Adrenal gland (tissue), 12 donors: Measurements from ENCODE around the gene SDHAF2. TPM values are rescaled to one million over a fixed set of nuclear protein-coding genes. Genes with fewer than 3 reads are reported as not detected.
"Not testable (repeated sequence)": the region's sequence is repeated elsewhere in the genome, so short reads cannot be mapped to it uniquely, and the experiment has no call there.

ENCODE experiments used
- DNase-seq, 7 donors: peaks; one replicate each; pipeline ENCODE4 v3.0.0-alpha.2; 2019 to 2020
- H3K27ac ChIP-seq, 5 donors: fragments of 200-600 bp; sonication (generic) in 4 of 5; 1 replicate in 3 of 5; 2 replicates in 2 of 5; pipeline versions ENCODE4 v1.5.1 to v1.8.0; 2016 to 2020; ENCODE audit warnings: mild to moderate bottlenecking in 1 of 5
- H3K27me3 ChIP-seq: fragments of 200-600 bp; 2 replicates; pipeline ENCODE4 v1.8.0; 2021
- H3K36me3 ChIP-seq, 2 donors: fragments of 200-600 bp; replicated peaks in 1 of 2; 1 replicate in 1 of 2; 2 replicates in 1 of 2; pipeline versions ENCODE4 v1.5.1 to v1.8.0; 2018 to 2022
- H3K4me1 ChIP-seq, 2 donors: fragments of 200-600 bp; replicated peaks in 1 of 2; 1 replicate in 1 of 2; 2 replicates in 1 of 2; pipeline versions ENCODE4 v1.5.1 to v1.8.0; 2018 to 2021
- H3K4me3 ChIP-seq, 4 donors: fragments of 200-600 bp; sonication (generic) in 3 of 4; one replicate each; pipeline ENCODE4 v1.5.1; 2016 to 2018
- H3K9me3 ChIP-seq, 3 donors: fragments of 200-600 bp; sonication (generic) in 1 of 3; replicated peaks in 1 of 3; 1 replicate in 2 of 3; 2 replicates in 1 of 3; pipeline versions ENCODE4 v1.5.1 to v1.8.0; 2016 to 2021
- CTCF ChIP-seq, 6 experiments: fragments of 450-650 bp in 4 of 6; fragments of 200-600 bp in 2 of 6; sonication (generic) in 1 of 6; IDR thresholded peaks; 1 replicate in 5 of 6; 2 replicates in 1 of 6; pipeline versions ENCODE4 v1.5.1 to v1.8.0; 2016 to 2021; ENCODE audit warnings: antibody characterized with exemption in 6 of 6, mild to moderate bottlenecking in 2 of 6, moderate library complexity in 1 of 6
- POLR2A ChIP-seq, 2 donors: fragments of 450-650 bp; IDR thresholded peaks; one replicate each; pipeline ENCODE4 v1.6.1; 2017; ENCODE audit warnings: antibody characterized with exemption in 2 of 2, mild to moderate bottlenecking in 2 of 2, moderate library complexity in 1 of 2
- WGBS, 4 donors: extraction: QIAGEN DNeasy Blood & Tissue Kit in 2 of 4; methylation state at CpG; one replicate each; pipeline versions ENCODE4 v1.1.5 to v1.1.7; 2013 to 2017; 5-methylcytosine and 5-hydroxymethylcytosine counted together
- intact Hi-C, 2 donors: fragments of 100-400 bp; cut with DNase I; formaldehyde crosslinking; loops; one replicate each; pipeline versions ENCODE4 v1.14.1 to v1.15.0; 2022 to 2023
- polyA plus RNA-seq, 3 donors: library from polyadenylated mRNA; stranded (reverse); fragments of 200-250 nt in 2 of 3; fragments of 350-450 nt in 1 of 3; fragmentation: Illumina TruSeq in 1 of 3; extraction: RNeasy Lipid Tissue Mini Kit (QIAGEN cat#74804) in 1 of 3; gene quantifications; one replicate each; pipeline ENCODE4 v1.2.3, GENCODE V29; 2013 to 2014
- total RNA-seq, 9 donors: library from RNA; depleted of rRNA in 4 of 9; stranded (reverse); fragments of >200 nt in 4 of 9; fragments of 120-200 nt in 1 of 9; fragmentation: NEBNext Ultra II Directional in 1 of 9; extraction: Animal tissue kit (Norgen Biotek cat#: 25700) in 1 of 9; gene quantifications; one replicate each; pipeline versions ENCODE4 v1.1.0 to v1.2.4, GENCODE V29; 2013 to 2023
- donor health status: healthy with polysubstance abuse.
- donor health status: Bipolar disorder and iron deficiency.
- donor health status: DM: yes; HTN: yes; CAD: no.
- donor health status: DM: no; HTN: no; CAD: no.
- donor health status: DM: no; HTN: no; CAD: no.
- donor health status: DM: yes; HTN: yes; CAD: no.

SDHAF2 gene
- total and polyA plus RNA-seq, 12 donors, result 28.0 to 69.6 (median 47.9) TPM

- H3K27ac ChIP-seq, result no peak overlapping the region
- no peaks in the 10 kb centered on the region for H3K4me1 ChIP-seq
- no peaks in the 10 kb centered on the region for H3K9me3 ChIP-seq
- intact Hi-C loops, result no loop called here
- no peak overlapping the region for H3K4me3 ChIP-seq
- 62 to 85% (median 72%) methylated on average over 3 of the region's 3 CpGs for WGBS, 4 donors
- H3K36me3 ChIP-seq, result peaks cover 0 to 9% of the 10 kb centered on the region in 2 donors
- DNase-seq, result no peak
- TF ChIP-seq CTCF (IDR thresholded peaks at IDR 0.05) (no peak), POLR2A (IDR thresholded peaks at IDR 0.05) (no peak)
- H3K27me3 ChIP-seq, result no peaks in the 10 kb centered on the region
These were observed 23.8 kb downstream of the SDHAF2 start for GRCh38 chr11:61453695-61454094.

- peaks cover 0 to 4% of the 10 kb centered on the region in 2 donors for H3K36me3 ChIP-seq
- H3K27ac ChIP-seq, result no peak overlapping the region
These were observed 24.6 kb downstream of the SDHAF2 start for GRCh38 chr11:61454520-61454919.

GRCh38 chr11:61460474-61460881, 30.6 kb downstream of the SDHAF2 start:
- 73 to 89% (median 84%) methylated on average over 2 to 3 of the region's 3 CpGs for WGBS, 4 donors
- H3K36me3 ChIP-seq, result no peaks in the 10 kb centered on the region
- no peak overlapping the region for H3K4me3 ChIP-seq
- no peaks in the 10 kb centered on the region for H3K9me3 ChIP-seq
- intact Hi-C loops, result no loop called here
- TF ChIP-seq CTCF (IDR thresholded peaks at IDR 0.05) (no peak), POLR2A (IDR thresholded peaks at IDR 0.05) (no peak)
- H3K27me3 ChIP-seq, result no peaks in the 10 kb centered on the region
- no peak for DNase-seq
- H3K27ac ChIP-seq, result no peak overlapping the region
- H3K4me1 ChIP-seq, result no peaks in the 10 kb centered on the region

More at GRCh38 chr11:61454520-61454919, 24.6 kb downstream of the SDHAF2 start:
- H3K27me3 ChIP-seq, result no peaks in the 10 kb centered on the region
- no peak overlapping the region for H3K4me3 ChIP-seq
- no peak for TF ChIP-seq POLR2A (IDR thresholded peaks at IDR 0.05)
- TF ChIP-seq CTCF (IDR thresholded peaks at IDR 0.05), result no peak
- intact Hi-C loops, result no loop called here
- H3K4me1 ChIP-seq, result no peaks in the 10 kb centered on the region
- WGBS, 4 donors, result 78 to 85% (median 82%) methylated on average over 7 of the region's 7 CpGs
- no peaks in the 10 kb centered on the region for H3K9me3 ChIP-seq
- DNase-seq, result no peak

- TF ChIP-seq POLR2A (IDR thresholded peaks at IDR 0.05) (no peak), CTCF (IDR thresholded peaks at IDR 0.05) (peak in 3 of 6 experiments; percentile 11 to 31 (median 17))
- intact Hi-C loops, result no loop called here
- Histone ChIP-seq H3K4me3 (no peak overlapping the region), H3K4me1 (no peaks in the 10 kb centered on the region), H3K27ac (no peak overlapping the region), H3K36me3 (no peaks in the 10 kb centered on the region), H3K9me3 (no peaks in the 10 kb centered on the region), H3K27me3 (no peaks in the 10 kb centered on the region)
- DNase-seq, result peak in 1 of 7 donors; percentile 44
- 64 to 73% (median 69%) methylated on average over 5 of the region's 5 CpGs for WGBS, 4 donors
These were observed 31.1 kb downstream of the SDHAF2 start for GRCh38 chr11:61460986-61461385.

GRCh38 chr11:61467602-61468001, 37.7 kb downstream of the SDHAF2 start:
- H3K4me1 ChIP-seq, DNase-seq, H3K27ac ChIP-seq, H3K4me3 ChIP-seq, H3K36me3 ChIP-seq, H3K27me3 ChIP-seq, intact Hi-C loops, H3K9me3 ChIP-seq: not testable (repeated sequence)
- WGBS, 4 donors, result 85 to 91% (median 88%) methylated on average over 5 to 6 of the region's 6 CpGs
